GM12878 (cell line): ENCODE data around the gene SOX30. TPM values are rescaled to one million over a fixed set of nuclear protein-coding genes. Genes with fewer than 3 reads are reported as not detected.

ENCODE experiments used
- BCL11A ChIP-seq: IDR thresholded peaks from 2 replicates; pipeline ENCODE4 v1.6.1; 2011; ENCODE audit warnings: low read depth, low read length
- BCL3 ChIP-seq: IDR thresholded peaks from 2 replicates; pipeline ENCODE4 v1.6.1; 2011; ENCODE audit warnings: borderline replicate concordance, low read depth, mild to moderate bottlenecking, moderate library complexity, low read length; ENCODE audit not compliant: insufficient read depth, poor library complexity, severe bottlenecking
- BHLHE40 ChIP-seq, 2 experiments: fragments of 450-650 bp in 1 of 2; IDR thresholded peaks; 2 replicates each; pipeline ENCODE4 v1.6.1; 2011 to 2017; ENCODE audit warnings: low read depth in 2 of 2, borderline replicate concordance in 1 of 2, improper control_type of control experiment in 1 of 2, low read length in 1 of 2, mild to moderate bottlenecking in 1 of 2
- BMI1 ChIP-seq: fragments of 450-650 bp; IDR thresholded peaks from 2 replicates; pipeline ENCODE4 v1.6.1; 2016; ENCODE audit warnings: mild to moderate bottlenecking, moderate library complexity, borderline replicate concordance
- E2F8 ChIP-seq: fragments of 450-650 bp; IDR thresholded peaks from 2 replicates; pipeline ENCODE4 v1.6.1; 2018; ENCODE audit warnings: mild to moderate bottlenecking, low read depth, moderate library complexity; ENCODE audit not compliant: partially characterized antibody
- EED ChIP-seq: sonication (generic); IDR thresholded peaks from 2 replicates; pipeline ENCODE4 v1.6.1; 2016; ENCODE audit warnings: antibody characterized with exemption, low read depth
- EGR1 ChIP-seq, 2 experiments: IDR thresholded peaks; 1 replicate in 1 of 2; 2 replicates in 1 of 2; pipeline ENCODE4 v1.6.1; 2011 to 2012; ENCODE audit warnings: low read depth in 2 of 2, low read length in 2 of 2, borderline replicate concordance in 1 of 2, mild to moderate bottlenecking in 1 of 2, moderate library complexity in 1 of 2
- ETV6 ChIP-seq, 2 experiments: fragments of 450-650 bp in 1 of 2; IDR thresholded peaks in 1 of 2; conservative IDR thresholded peaks in 1 of 2; 2 replicates each; pipeline ENCODE4 v1.6.1; 2014; ENCODE audit warnings: antibody characterized with exemption in 1 of 2, borderline replicate concordance in 1 of 2, low read depth in 1 of 2, mild to moderate bottlenecking in 1 of 2, moderate library complexity in 1 of 2
- FOXK2 ChIP-seq: fragments of 450-650 bp; IDR thresholded peaks from 2 replicates; pipeline ENCODE4 v1.6.1; 2017; ENCODE audit warnings: mild to moderate bottlenecking, moderate library complexity
- GATAD2B ChIP-seq: fragments of 450-650 bp; conservative IDR thresholded peaks from 2 replicates; pipeline ENCODE4 v1.6.1; 2017; ENCODE audit warnings: low read depth, mild to moderate bottlenecking, moderate library complexity
- JUNB ChIP-seq: IDR thresholded peaks from 2 replicates; pipeline ENCODE4 v1.6.1; 2016; ENCODE audit warnings: antibody characterized with exemption, mild to moderate bottlenecking
- PAX5 ChIP-seq: IDR thresholded peaks from 2 replicates; pipeline ENCODE4 v1.6.1; 2011; ENCODE audit warnings: low read depth, low read length, borderline replicate concordance
- RB1 ChIP-seq: fragments of 450-650 bp; formaldehyde crosslinking; IDR thresholded peaks from 2 replicates; pipeline ENCODE4 v1.6.1; 2017; ENCODE audit warnings: mild to moderate bottlenecking, borderline replicate concordance
- RELB ChIP-seq: fragments of 450-650 bp; IDR thresholded peaks from 2 replicates; pipeline ENCODE4 v1.6.1; 2017; ENCODE audit warnings: low read depth, mild to moderate bottlenecking, moderate library complexity
- SMAD5 ChIP-seq: IDR thresholded peaks from 2 replicates; pipeline ENCODE4 v1.6.1; 2016; ENCODE audit warnings: antibody characterized with exemption, low read depth
- TARDBP ChIP-seq: IDR thresholded peaks from 2 replicates; pipeline ENCODE4 v1.6.1; 2016; ENCODE audit warnings: borderline replicate concordance
- TCF3 ChIP-seq: IDR thresholded peaks from 2 replicates; pipeline ENCODE4 v1.6.1; 2012; ENCODE audit warnings: low read depth, mild to moderate bottlenecking, low read length, borderline replicate concordance; ENCODE audit not compliant: insufficient read depth
- TCF7 ChIP-seq: IDR thresholded peaks from 2 replicates; pipeline ENCODE4 v1.6.1; 2014; ENCODE audit warnings: antibody characterized with exemption, borderline replicate concordance
- ZSCAN29 ChIP-seq: fragments of 450-650 bp; IDR thresholded peaks from 2 replicates; pipeline ENCODE4 v1.6.1; 2017; ENCODE audit warnings: mild to moderate bottlenecking, moderate library complexity
- polyA plus RNA-seq, 11 experiments: library from polyadenylated mRNA; depleted of rRNA in 4 of 11; unstranded in 6 of 11; stranded (reverse) in 5 of 11; fragments of >200 nt; fragmentation: Nextera tagmentation in 4 of 11; fragmentation: Illumina TruSeq in 1 of 11; extraction: Ambion mirVana in 4 of 11; extraction: Trizol in 1 of 11; gene quantifications; 1 replicate in 1 of 11; 2 replicates in 10 of 11; pipeline versions ENCODE4 v1.2.1 to v1.2.3, GENCODE V29; 2011 to 2016; ENCODE audit warnings: inconsistent platforms in 2 of 11, missing spikeins in 2 of 11, low read depth in 1 of 11
- total RNA-seq, 4 experiments: library from RNA; depleted of rRNA in 3 of 4; stranded (reverse); fragments of >200 nt in 3 of 4; fragmentation: Illumina TruSeq in 1 of 4; extraction: Trizol in 1 of 4; gene quantifications; 2 replicates each; pipeline versions ENCODE4 v1.2.1 to v1.2.3, GENCODE V29; 2013 to 2021
- TF ChIP-seq, protein P1 (sequence below): IDR thresholded peaks from 2 replicates; pipeline ENCODE4 v1.6.1; 2011; ENCODE audit warnings: low read depth, mild to moderate bottlenecking, low read length, moderate library complexity, borderline replicate concordance; ENCODE audit errors: extremely low read depth
- TF ChIP-seq, protein P2 (sequence below): fragments of 450-650 bp; IDR thresholded peaks from 2 replicates; pipeline ENCODE4 v1.6.1; 2016; ENCODE audit warnings: mild to moderate bottlenecking

The SOX30 gene
- total and polyA plus RNA-seq, 10 of the 15 experiments (the other 5 are each of a cell fraction or from before 2014, with no cell fraction given): 0.06 to 0.32 (median 0.10) TPM; not detected in 2

GRCh38 chr5:157603333-157604190 lies 48.7 kb downstream of the SOX30 start (continued):
- TF ChIP-seq RELB (peak; percentile 83), PAX5 (peak; percentile 60; the same call in 1 of the 2 replicates), TCF7 (peak; percentile 89), SMAD5 (no peak), TCF3 (no peak), GATAD2B (peak; percentile 46; the same call in 1 of the 2 replicates), TARDBP (0 out of 2 replicates have a peak, but pooled peaks have one; percentile 32), BCL11A (peak; percentile 88; the same call in 1 of the 2 replicates), FOXK2 (no peak), BCL3 (peak; percentile 69), JUNB (peak; percentile 98), ETV6 (conservative IDR thresholded peaks at IDR 0.05 in 1 of 2, IDR thresholded peaks at IDR 0.05 in 1 of 2; ENCODE audit: borderline replicate concordance in 1 of 2, low read depth in 1 of 2) (peak in 1 of 2 experiments; percentile 99; a peak in 2 of 4 replicates), RB1 (no peak), BHLHE40 (IDR thresholded peaks at IDR 0.05; ENCODE audit: borderline replicate concordance in 1 of 2, low read depth in 2 of 2, low read length in 1 of 2) (no peak), EED (peak; percentile 100), BMI1 (no peak), ZSCAN29 (no peak), E2F8 (no peak), EGR1 (IDR thresholded peaks at IDR 0.05; ENCODE audit: borderline replicate concordance in 1 of 2, low read depth in 2 of 2, low read length in 2 of 2) (0 out of 3 replicates have a peak, but pooled peaks of 1 of the 2 experiments have one; percentile 16)
- TF ChIP-seq, protein P1, sequence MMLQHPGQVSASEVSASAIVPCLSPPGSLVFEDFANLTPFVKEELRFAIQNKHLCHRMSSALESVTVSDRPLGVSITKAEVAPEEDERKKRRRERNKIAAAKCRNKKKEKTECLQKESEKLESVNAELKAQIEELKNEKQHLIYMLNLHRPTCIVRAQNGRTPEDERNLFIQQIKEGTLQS: no peak
- TF ChIP-seq, protein P2, sequence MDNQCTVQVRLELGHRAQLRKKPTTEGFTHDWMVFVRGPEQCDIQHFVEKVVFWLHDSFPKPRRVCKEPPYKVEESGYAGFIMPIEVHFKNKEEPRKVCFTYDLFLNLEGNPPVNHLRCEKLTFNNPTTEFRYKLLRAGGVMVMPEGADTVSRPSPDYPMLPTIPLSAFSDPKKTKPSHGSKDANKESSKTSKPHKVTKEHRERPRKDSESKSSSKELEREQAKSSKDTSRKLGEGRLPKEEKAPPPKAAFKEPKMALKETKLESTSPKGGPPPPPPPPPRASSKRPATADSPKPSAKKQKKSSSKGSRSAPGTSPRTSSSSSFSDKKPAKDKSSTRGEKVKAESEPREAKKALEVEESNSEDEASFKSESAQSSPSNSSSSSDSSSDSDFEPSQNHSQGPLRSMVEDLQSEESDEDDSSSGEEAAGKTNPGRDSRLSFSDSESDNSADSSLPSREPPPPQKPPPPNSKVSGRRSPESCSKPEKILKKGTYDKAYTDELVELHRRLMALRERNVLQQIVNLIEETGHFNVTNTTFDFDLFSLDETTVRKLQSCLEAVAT: 0 out of 2 replicates have a peak, but pooled peaks have one; percentile 21
